Measurements from ENCODE around the gene SKOR1. TPM values are rescaled to one million over a fixed set of nuclear protein-coding genes. Genes with fewer than 3 reads are reported as not detected.

Gene SKOR1
- polyA plus RNA-seq, 1 experiment: 0.02 TPM

DNA sequence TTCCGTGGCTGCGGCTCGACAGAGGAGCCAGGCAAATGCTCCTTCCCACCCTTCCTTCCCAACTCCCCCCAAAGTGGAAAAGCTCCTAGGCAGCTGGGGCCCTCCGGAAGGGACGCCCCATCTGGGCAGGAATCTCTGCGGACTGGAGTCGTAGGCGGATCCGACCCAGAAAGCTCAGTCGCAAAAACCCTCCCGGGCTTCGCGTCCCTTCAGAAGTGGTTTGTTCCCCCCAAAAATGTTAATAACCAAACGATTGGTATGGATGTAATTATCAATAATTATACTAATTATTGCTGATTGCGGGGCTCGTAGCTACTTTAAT is 10.8 kb downstream of the SKOR1 start:
- DNase-seq (ENCODE audit: low read depth, low spot score): no peak
- H3K27ac ChIP-seq (ENCODE audit: low read depth, low read length): no peak overlapping the region
- POLR2A ChIA-PET: interaction anchor here (0.7 kb wide), 1 partner anchor 794 kb away, joined by 3 read pairs; no protein-coding TSS in a partner anchor
- peaks cover 9% of the 10 kb centered on the region; the same call in 1 of the 2 replicates for H3K9me3 ChIP-seq (ENCODE audit: control insufficient read depth, insufficient read depth, low read length)
- CTCF ChIA-PET: interaction anchor here (0.6 to 5.3 kb wide), 40 partner anchors 22 to 890 kb away, joined by 3 to 52 read pairs (median 4); no protein-coding TSS in a partner anchor
- peak overlapping the region; percentile 35 for H3K4me3 ChIP-seq (ENCODE audit: low read depth, low read length)
- H3K27me3 ChIP-seq (ENCODE audit: control insufficient read depth, insufficient read depth, low read length): peaks cover 57% of the 10 kb centered on the region
- TF ChIP-seq, protein P1, sequence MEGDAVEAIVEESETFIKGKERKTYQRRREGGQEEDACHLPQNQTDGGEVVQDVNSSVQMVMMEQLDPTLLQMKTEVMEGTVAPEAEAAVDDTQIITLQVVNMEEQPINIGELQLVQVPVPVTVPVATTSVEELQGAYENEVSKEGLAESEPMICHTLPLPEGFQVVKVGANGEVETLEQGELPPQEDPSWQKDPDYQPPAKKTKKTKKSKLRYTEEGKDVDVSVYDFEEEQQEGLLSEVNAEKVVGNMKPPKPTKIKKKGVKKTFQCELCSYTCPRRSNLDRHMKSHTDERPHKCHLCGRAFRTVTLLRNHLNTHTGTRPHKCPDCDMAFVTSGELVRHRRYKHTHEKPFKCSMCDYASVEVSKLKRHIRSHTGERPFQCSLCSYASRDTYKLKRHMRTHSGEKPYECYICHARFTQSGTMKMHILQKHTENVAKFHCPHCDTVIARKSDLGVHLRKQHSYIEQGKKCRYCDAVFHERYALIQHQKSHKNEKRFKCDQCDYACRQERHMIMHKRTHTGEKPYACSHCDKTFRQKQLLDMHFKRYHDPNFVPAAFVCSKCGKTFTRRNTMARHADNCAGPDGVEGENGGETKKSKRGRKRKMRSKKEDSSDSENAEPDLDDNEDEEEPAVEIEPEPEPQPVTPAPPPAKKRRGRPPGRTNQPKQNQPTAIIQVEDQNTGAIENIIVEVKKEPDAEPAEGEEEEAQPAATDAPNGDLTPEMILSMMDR (IDR thresholded peaks at IDR 0.05; ENCODE audit: low read depth, low read length): no peak

DNA sequence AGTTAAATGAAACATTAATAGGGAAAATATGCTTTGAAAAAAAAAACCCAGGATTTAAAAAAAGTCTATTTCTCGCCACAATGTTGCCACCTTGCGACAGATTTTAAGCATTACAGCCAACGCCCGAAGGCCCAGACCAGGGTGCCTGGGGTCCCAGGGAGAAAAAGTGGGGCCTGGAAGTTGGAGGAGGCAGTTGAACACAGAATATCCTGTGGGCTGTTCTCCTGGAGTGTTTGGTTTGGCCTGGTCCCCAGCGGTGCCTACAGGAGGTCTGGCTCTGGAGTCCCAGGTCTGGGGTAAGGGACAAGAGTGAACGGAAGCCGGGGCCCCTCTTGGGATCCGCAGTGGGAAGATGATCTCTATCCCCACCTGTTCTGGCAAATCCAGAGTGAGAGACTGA is 11.2 kb downstream of the SKOR1 start:
- Histone ChIP-seq H3K27me3 (ENCODE audit: control insufficient read depth, insufficient read depth, low read length) (peaks cover 53% of the 10 kb centered on the region), H3K4me3 (ENCODE audit: low read depth, low read length) (no peak overlapping the region), H3K9me3 (ENCODE audit: control insufficient read depth, insufficient read depth, low read length) (peaks cover 9% of the 10 kb centered on the region; the same call in 1 of the 2 replicates), H3K27ac (ENCODE audit: low read depth, low read length) (no peak overlapping the region)
- ChIA-PET CTCF (interaction anchor here (0.6 to 5.3 kb wide), 40 partner anchors 22 to 891 kb away, joined by 3 to 52 read pairs (median 4); no protein-coding TSS in a partner anchor), POLR2A (no interaction called here)
- TF ChIP-seq, protein P1 (IDR thresholded peaks at IDR 0.05; ENCODE audit: low read depth, low read length): peak; percentile 75
- DNase-seq (ENCODE audit: low read depth, low spot score): no peak

DNA sequence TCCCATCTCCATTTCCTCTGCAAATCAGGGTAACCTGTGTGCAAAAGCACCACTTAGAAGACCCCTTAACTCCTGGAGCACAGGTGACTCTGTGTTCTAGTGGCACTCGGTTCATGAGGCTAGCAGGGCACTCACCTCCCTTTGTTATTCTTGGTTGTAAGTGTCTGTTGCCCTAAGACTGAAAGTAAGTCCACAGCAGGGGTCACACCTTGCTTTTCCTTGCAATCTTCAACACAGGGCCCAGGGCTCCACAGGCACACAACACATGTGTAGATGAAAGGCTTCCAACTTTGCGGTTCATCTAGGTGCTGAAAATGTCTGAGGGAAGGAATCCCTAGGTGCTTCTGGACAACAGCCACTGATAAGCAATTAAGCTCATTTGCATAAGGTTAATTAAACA is 11.6 kb downstream of the SKOR1 start:
- H3K27me3 ChIP-seq (ENCODE audit: control insufficient read depth, insufficient read depth, low read length): peaks cover 48% of the 10 kb centered on the region
- no peak overlapping the region for H3K4me3 ChIP-seq (ENCODE audit: low read depth, low read length)
- TF ChIP-seq, protein P1 (IDR thresholded peaks at IDR 0.05; ENCODE audit: low read depth, low read length): no peak
- no peak overlapping the region for H3K27ac ChIP-seq (ENCODE audit: low read depth, low read length)
- ChIA-PET CTCF (interaction anchor here (0.7 to 5.3 kb wide), 4 partner anchors 317 to 390 kb away, joined by 3 to 52 read pairs (median 8); no protein-coding TSS in a partner anchor), POLR2A (no interaction called here)
- H3K9me3 ChIP-seq (ENCODE audit: control insufficient read depth, insufficient read depth, low read length): peaks cover 9% of the 10 kb centered on the region; the same call in 1 of the 2 replicates
- DNase-seq (ENCODE audit: low read depth, low spot score): no peak

DNA sequence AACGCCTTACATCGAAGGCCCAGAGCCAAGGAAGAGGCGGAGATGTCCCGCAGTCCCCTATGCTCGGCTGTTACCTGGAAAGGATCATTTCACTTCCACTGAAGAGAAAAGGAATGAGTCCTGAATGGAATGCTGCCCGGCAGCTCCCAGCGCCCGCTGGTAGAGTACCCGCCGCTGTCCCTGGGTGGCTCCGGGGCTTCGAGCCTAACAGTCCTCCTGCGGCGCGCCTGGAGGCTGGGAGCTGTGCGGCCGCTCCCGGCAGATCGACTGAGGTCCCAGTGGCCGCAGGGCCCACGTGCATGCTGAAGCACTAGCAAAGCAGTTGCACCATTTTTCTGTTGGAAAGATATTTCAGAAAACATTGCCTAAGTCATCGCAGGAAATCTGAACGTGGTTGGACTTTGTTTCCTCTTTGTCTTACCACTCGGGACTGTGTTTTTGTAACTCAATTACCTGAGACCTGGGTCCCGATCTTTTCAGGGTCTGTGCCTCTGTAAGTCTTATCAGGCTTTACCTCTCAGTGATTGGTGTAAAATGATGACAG is 13.6 kb downstream of the SKOR1 start:
- ChIA-PET POLR2A (no interaction called here), CTCF (interaction anchor here (5.3 kb wide), 1 partner anchor 381 kb away, joined by 52 read pairs; no protein-coding TSS in a partner anchor)
- TF ChIP-seq, protein P1 (IDR thresholded peaks at IDR 0.05; ENCODE audit: low read depth, low read length): no peak
- H3K27ac ChIP-seq (ENCODE audit: low read depth, low read length): no peak overlapping the region
- peaks cover 29% of the 10 kb centered on the region for H3K27me3 ChIP-seq (ENCODE audit: control insufficient read depth, insufficient read depth, low read length)
- H3K9me3 ChIP-seq (ENCODE audit: control insufficient read depth, insufficient read depth, low read length): peaks cover 9% of the 10 kb centered on the region; the same call in 1 of the 2 replicates
- no peak for DNase-seq (ENCODE audit: low read depth, low spot score)
- H3K4me3 ChIP-seq (ENCODE audit: low read depth, low read length): peak overlapping the region; percentile 33

DNA sequence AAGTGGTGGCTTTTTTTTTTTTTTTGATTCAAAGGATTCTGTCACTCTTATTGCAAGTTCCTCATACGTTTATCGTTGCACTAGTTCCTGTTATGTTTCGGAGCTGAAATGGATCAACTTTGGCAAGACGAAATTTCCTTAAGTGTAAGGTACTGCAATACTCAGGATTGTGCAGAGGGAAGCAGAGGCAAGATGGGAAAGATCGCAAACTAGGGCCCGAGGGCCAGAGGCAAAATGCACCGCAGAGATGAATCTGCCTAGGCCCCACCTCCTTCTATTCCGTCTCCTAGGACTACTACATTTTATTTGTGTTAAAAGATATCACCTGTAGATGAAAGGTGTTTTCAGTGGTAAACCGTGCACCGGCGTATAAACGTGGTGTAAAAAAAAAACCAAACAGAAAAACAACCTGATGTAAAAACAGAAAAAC is 14.2 kb downstream of the SKOR1 start:
- TF ChIP-seq, protein P1 (IDR thresholded peaks at IDR 0.05; ENCODE audit: low read depth, low read length): no peak
- Histone ChIP-seq H3K9me3 (ENCODE audit: control insufficient read depth, insufficient read depth, low read length) (peaks cover 9% of the 10 kb centered on the region; the same call in 1 of the 2 replicates), H3K4me3 (ENCODE audit: low read depth, low read length) (peak overlapping the region; percentile 49), H3K27ac (ENCODE audit: low read depth, low read length) (peak overlapping the region; percentile 42), H3K27me3 (ENCODE audit: control insufficient read depth, insufficient read depth, low read length) (peaks cover 23% of the 10 kb centered on the region)
- DNase-seq (ENCODE audit: low read depth, low spot score): no peak
- ChIA-PET CTCF (interaction anchor here (5.3 kb wide), 1 partner anchor 381 kb away, joined by 52 read pairs; no protein-coding TSS in a partner anchor), POLR2A (interaction anchor here (0.6 kb wide), 1 partner anchor 13 kb away, joined by 5 read pairs; no protein-coding TSS in a partner anchor)

All from AG04450 (cell line).